Activated naive CD8-positive, alpha-beta T cell treated with anti-CD3 and anti-CD28 coated beads for 36 hours (primary cell): ENCODE results near the gene SLCO1A2. TPM values are rescaled to one million over a fixed set of nuclear protein-coding genes. Genes with fewer than 3 reads are reported as not detected.
"Not testable (repeated sequence)": the region's sequence is repeated elsewhere in the genome, so short reads cannot be mapped to it uniquely, and the experiment has no call there.

Experiments used
- DNase-seq: peaks from one replicate; pipeline ENCODE4 v3.0.0; 2021
- H3K27ac Mint-ChIP-seq: one replicate; pipeline ENCODE4 v1.8.0; 2022; ENCODE audit warnings: mild to moderate bottlenecking, moderate library complexity, mixed read lengths
- H3K27me3 Mint-ChIP-seq: one replicate; pipeline ENCODE4 v1.8.0; 2022; ENCODE audit warnings: mild to moderate bottlenecking, mixed read lengths
- H3K36me3 Mint-ChIP-seq: one replicate; pipeline ENCODE4 v1.8.0; 2021; ENCODE audit warnings: mild to moderate bottlenecking, mixed read lengths
- H3K4me1 Mint-ChIP-seq: one replicate; pipeline ENCODE4 v1.8.0; 2021; ENCODE audit warnings: mixed read lengths
- H3K4me3 Mint-ChIP-seq: one replicate; pipeline ENCODE4 v1.8.0; 2022; ENCODE audit warnings: mild to moderate bottlenecking, moderate library complexity, mixed read lengths
- H3K9me3 Mint-ChIP-seq: one replicate; pipeline ENCODE4 v1.8.0; 2022; ENCODE audit warnings: mixed read lengths
- total RNA-seq, 2 experiments: library from RNA; stranded (reverse); gene quantifications; one replicate each; pipeline ENCODE4 v1.2.3, GENCODE V29; 2021

Gene SLCO1A2
- not detected for total RNA-seq

- no peak within 1 kb of the TSS for H3K27ac Mint-ChIP-seq
- no peak within 1 kb of the TSS for H3K4me3 Mint-ChIP-seq
- H3K36me3 Mint-ChIP-seq, result no peaks in the 10 kb centered on the region
- H3K27me3 Mint-ChIP-seq, result no peaks in the 10 kb centered on the region
- H3K4me1 Mint-ChIP-seq, result no peaks in the 10 kb centered on the region
- H3K9me3 Mint-ChIP-seq, result peaks cover 2% of the 10 kb centered on the region
- DNase-seq, result no peak
Measured at GRCh38 chr12:21334771-21335325, at the start of gene SLCO1A2. TSS of gene SLCO1A2 (minus strand) at chr12:21334917. CDS start at chr12:21334647, 270 bp downstream.

- Mint-ChIP-seq H3K27me3 (peaks cover 4% of the 10 kb centered on the region), H3K4me1 (no peaks in the 10 kb centered on the region), H3K27ac (no peak overlapping the region), H3K36me3 (no peaks in the 10 kb centered on the region), H3K4me3 (no peak overlapping the region), H3K9me3 (no peaks in the 10 kb centered on the region)
- DNase-seq, result no peak
Measured at GRCh38 chr12:21384261-21384660, 49.5 kb upstream of the SLCO1A2 start.

- H3K9me3 Mint-ChIP-seq, H3K4me3 Mint-ChIP-seq, H3K27ac Mint-ChIP-seq, DNase-seq, H3K36me3 Mint-ChIP-seq, H3K4me1 Mint-ChIP-seq: not testable (repeated sequence)
- H3K27me3 Mint-ChIP-seq, result peaks cover 13% of the 10 kb centered on the region
Measured at GRCh38 chr12:21381320-21381719, 46.6 kb upstream of the SLCO1A2 start.

GRCh38 chr12:21379218-21379617 is 44.5 kb upstream of the SLCO1A2 start:
- H3K27me3 Mint-ChIP-seq, result peaks cover 13% of the 10 kb centered on the region
- H3K4me1 Mint-ChIP-seq, result no peaks in the 10 kb centered on the region
- no peak overlapping the region for H3K27ac Mint-ChIP-seq
- H3K4me3 Mint-ChIP-seq, result no peak overlapping the region
- no peaks in the 10 kb centered on the region for H3K9me3 Mint-ChIP-seq
- H3K36me3 Mint-ChIP-seq, result no peaks in the 10 kb centered on the region
- no peak for DNase-seq

- Mint-ChIP-seq H3K4me3 (no peak within 1 kb of the TSS), H3K9me3 (no peaks in the 10 kb centered on the region), H3K27ac (no peak within 1 kb of the TSS), H3K27me3 (peaks cover 13% of the 10 kb centered on the region), H3K4me1 (peaks cover 5% of the 10 kb centered on the region), H3K36me3 (no peaks in the 10 kb centered on the region)
- no peak for DNase-seq
Measured at GRCh38 chr12:21372602-21373001, 37.9 kb upstream of the SLCO1A2 start, which contains the start of gene IAPP. TSS of gene IAPP (plus strand) at chr12:21372902. CDS start at chr12:21373352, 450 bp downstream.

- H3K27ac Mint-ChIP-seq, result no peak overlapping the region
- H3K27me3 Mint-ChIP-seq, result peaks cover 13% of the 10 kb centered on the region
- H3K4me3 Mint-ChIP-seq, result no peak overlapping the region
- H3K36me3 Mint-ChIP-seq, result no peaks in the 10 kb centered on the region
- H3K9me3 Mint-ChIP-seq, result peaks cover 2% of the 10 kb centered on the region
- no peak for DNase-seq
- peaks cover 5% of the 10 kb centered on the region for H3K4me1 Mint-ChIP-seq
Measured at GRCh38 chr12:21370845-21371449, 36.2 kb upstream of the SLCO1A2 start.

GRCh38 chr12:21369141-21369980 is 34.6 kb upstream of the SLCO1A2 start:
- Mint-ChIP-seq H3K36me3 (no peaks in the 10 kb centered on the region), H3K4me1 (peaks cover 5% of the 10 kb centered on the region), H3K4me3 (no peak overlapping the region), H3K27me3 (peaks cover 13% of the 10 kb centered on the region), H3K9me3 (peaks cover 5% of the 10 kb centered on the region), H3K27ac (no peak overlapping the region)
- DNase-seq, result no peak

GRCh38 chr12:21360632-21361031 is 25.9 kb upstream of the SLCO1A2 start:
- not testable (repeated sequence) for H3K4me3 Mint-ChIP-seq, H3K27ac Mint-ChIP-seq, H3K4me1 Mint-ChIP-seq, H3K9me3 Mint-ChIP-seq, DNase-seq, H3K27me3 Mint-ChIP-seq, H3K36me3 Mint-ChIP-seq

GRCh38 chr12:21354641-21355040 is 19.9 kb upstream of the SLCO1A2 start:
- DNase-seq, result no peak
- H3K4me3 Mint-ChIP-seq, result no peak overlapping the region
- H3K27me3 Mint-ChIP-seq, result peaks cover 15% of the 10 kb centered on the region
- no peaks in the 10 kb centered on the region for H3K36me3 Mint-ChIP-seq
- no peak overlapping the region for H3K27ac Mint-ChIP-seq
- no peaks in the 10 kb centered on the region for H3K9me3 Mint-ChIP-seq
- H3K4me1 Mint-ChIP-seq, result no peaks in the 10 kb centered on the region

GRCh38 chr12:21353948-21354347 is 19.2 kb upstream of the SLCO1A2 start:
- Mint-ChIP-seq H3K27ac (no peak overlapping the region), H3K36me3 (no peaks in the 10 kb centered on the region), H3K27me3 (peaks cover 12% of the 10 kb centered on the region), H3K4me3 (no peak overlapping the region), H3K9me3 (no peaks in the 10 kb centered on the region), H3K4me1 (no peaks in the 10 kb centered on the region)
- DNase-seq, result no peak

- Mint-ChIP-seq H3K27me3 (peaks cover 12% of the 10 kb centered on the region), H3K4me3 (no peak overlapping the region), H3K9me3 (no peaks in the 10 kb centered on the region), H3K36me3 (no peaks in the 10 kb centered on the region), H3K4me1 (no peaks in the 10 kb centered on the region), H3K27ac (no peak overlapping the region)
- no peak for DNase-seq
Measured at GRCh38 chr12:21353487-21353886, 18.8 kb upstream of the SLCO1A2 start.

- Mint-ChIP-seq H3K36me3 (no peaks in the 10 kb centered on the region), H3K9me3 (no peaks in the 10 kb centered on the region), H3K27me3 (peaks cover 14% of the 10 kb centered on the region), H3K4me1 (no peaks in the 10 kb centered on the region), H3K27ac (no peak overlapping the region), H3K4me3 (no peak overlapping the region)
- no peak for DNase-seq
Measured at GRCh38 chr12:21350975-21351374, 16.3 kb upstream of the SLCO1A2 start.

- H3K36me3 Mint-ChIP-seq, result no peaks in the 10 kb centered on the region
- H3K4me3 Mint-ChIP-seq, result no peak overlapping the region
- H3K27ac Mint-ChIP-seq, result no peak overlapping the region
- no peak for DNase-seq
- no peaks in the 10 kb centered on the region for H3K9me3 Mint-ChIP-seq
- no peaks in the 10 kb centered on the region for H3K4me1 Mint-ChIP-seq
- H3K27me3 Mint-ChIP-seq, result peaks cover 7% of the 10 kb centered on the region
Measured at GRCh38 chr12:21346542-21347205, 12.0 kb upstream of the SLCO1A2 start.

- Mint-ChIP-seq H3K27ac (no peak overlapping the region), H3K4me1 (peaks cover 2% of the 10 kb centered on the region), H3K27me3 (peaks cover 7% of the 10 kb centered on the region), H3K9me3 (no peaks in the 10 kb centered on the region), H3K36me3 (no peaks in the 10 kb centered on the region), H3K4me3 (no peak overlapping the region)
- DNase-seq, result no peak
Measured at GRCh38 chr12:21343636-21344035, 8.9 kb upstream of the SLCO1A2 start.

- no peaks in the 10 kb centered on the region for H3K36me3 Mint-ChIP-seq
- peaks cover 2% of the 10 kb centered on the region for H3K4me1 Mint-ChIP-seq
- no peaks in the 10 kb centered on the region for H3K9me3 Mint-ChIP-seq
- DNase-seq, result no peak
- no peak overlapping the region for H3K27ac Mint-ChIP-seq
- H3K27me3 Mint-ChIP-seq, result peaks cover 2% of the 10 kb centered on the region
- H3K4me3 Mint-ChIP-seq, result no peak overlapping the region
Measured at GRCh38 chr12:21341769-21342168, 7.1 kb upstream of the SLCO1A2 start.
